Osteocyte (in vitro differentiated cells): ENCODE measurements around the gene ULK3. TPM values are rescaled to one million over a fixed set of nuclear protein-coding genes. Genes with fewer than 3 reads are reported as not detected.

Experiments
- DNase-seq: peaks from one replicate; pipeline ENCODE4 v3.0.0; 2021; ENCODE audit warnings: mixed read lengths; ENCODE audit not compliant: unreplicated experiment; ENCODE audit errors: extremely low spot score
- H3K27ac Mint-ChIP-seq: one replicate; pipeline ENCODE4 v1.8.0; 2021; ENCODE audit warnings: mild to moderate bottlenecking, mixed read lengths; ENCODE audit not compliant: unreplicated experiment
- H3K27me3 Mint-ChIP-seq: one replicate; pipeline ENCODE4 v1.8.0; 2021; ENCODE audit warnings: mixed read lengths; ENCODE audit not compliant: unreplicated experiment
- H3K36me3 Mint-ChIP-seq: one replicate; pipeline ENCODE4 v1.8.0; 2021; ENCODE audit warnings: mixed read lengths; ENCODE audit not compliant: unreplicated experiment
- H3K4me1 Mint-ChIP-seq: one replicate; pipeline ENCODE4 v1.8.0; 2021; ENCODE audit warnings: mixed read lengths; ENCODE audit not compliant: unreplicated experiment
- H3K4me3 Mint-ChIP-seq: one replicate; pipeline ENCODE4 v1.8.0; 2021; ENCODE audit warnings: mild to moderate bottlenecking, moderate library complexity, mixed read lengths; ENCODE audit not compliant: unreplicated experiment
- H3K9me3 Mint-ChIP-seq: one replicate; pipeline ENCODE4 v1.8.0; 2021; ENCODE audit warnings: mixed read lengths; ENCODE audit not compliant: unreplicated experiment
- total RNA-seq: library from RNA; stranded (reverse); gene quantifications from 2 replicates; pipeline ENCODE4 v1.2.1, GENCODE V29; 2021
- TF ChIP-seq, protein P1 (sequence below): fragments of 200-600 bp; sonication (generic); IDR thresholded peaks from 2 replicates; pipeline ENCODE4 v1.5.0; 2021; ENCODE audit warnings: antibody characterized with exemption, mild to moderate bottlenecking, moderate library complexity

Gene ULK3
- total RNA-seq, 1 donor from 2014 or later = 32.4 TPM

DNA sequence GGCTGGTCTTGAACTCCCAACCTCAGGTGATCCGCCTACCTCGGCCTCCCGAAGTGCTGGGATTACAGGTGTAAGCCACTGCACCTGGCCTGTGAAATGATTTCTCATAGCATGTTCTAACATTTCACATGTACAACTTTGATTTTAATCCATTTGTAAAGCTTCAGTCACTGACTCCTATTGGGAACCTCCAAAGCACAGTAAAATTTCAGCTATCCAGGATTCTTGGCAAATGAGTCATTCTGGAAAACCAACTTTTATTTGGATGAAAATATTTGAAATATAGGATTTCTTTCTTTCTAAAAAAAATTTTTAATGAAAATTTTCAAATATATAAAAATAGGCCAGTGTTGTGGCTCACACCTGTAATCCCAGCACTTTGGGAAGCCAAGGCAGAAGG lies 33.0 kb downstream of the ULK3 start:
- peaks cover 32% of the 10 kb centered on the region for H3K4me1 Mint-ChIP-seq
- TF ChIP-seq, protein P1, sequence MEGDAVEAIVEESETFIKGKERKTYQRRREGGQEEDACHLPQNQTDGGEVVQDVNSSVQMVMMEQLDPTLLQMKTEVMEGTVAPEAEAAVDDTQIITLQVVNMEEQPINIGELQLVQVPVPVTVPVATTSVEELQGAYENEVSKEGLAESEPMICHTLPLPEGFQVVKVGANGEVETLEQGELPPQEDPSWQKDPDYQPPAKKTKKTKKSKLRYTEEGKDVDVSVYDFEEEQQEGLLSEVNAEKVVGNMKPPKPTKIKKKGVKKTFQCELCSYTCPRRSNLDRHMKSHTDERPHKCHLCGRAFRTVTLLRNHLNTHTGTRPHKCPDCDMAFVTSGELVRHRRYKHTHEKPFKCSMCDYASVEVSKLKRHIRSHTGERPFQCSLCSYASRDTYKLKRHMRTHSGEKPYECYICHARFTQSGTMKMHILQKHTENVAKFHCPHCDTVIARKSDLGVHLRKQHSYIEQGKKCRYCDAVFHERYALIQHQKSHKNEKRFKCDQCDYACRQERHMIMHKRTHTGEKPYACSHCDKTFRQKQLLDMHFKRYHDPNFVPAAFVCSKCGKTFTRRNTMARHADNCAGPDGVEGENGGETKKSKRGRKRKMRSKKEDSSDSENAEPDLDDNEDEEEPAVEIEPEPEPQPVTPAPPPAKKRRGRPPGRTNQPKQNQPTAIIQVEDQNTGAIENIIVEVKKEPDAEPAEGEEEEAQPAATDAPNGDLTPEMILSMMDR = no peak
- DNase-seq = no peak

DNA sequence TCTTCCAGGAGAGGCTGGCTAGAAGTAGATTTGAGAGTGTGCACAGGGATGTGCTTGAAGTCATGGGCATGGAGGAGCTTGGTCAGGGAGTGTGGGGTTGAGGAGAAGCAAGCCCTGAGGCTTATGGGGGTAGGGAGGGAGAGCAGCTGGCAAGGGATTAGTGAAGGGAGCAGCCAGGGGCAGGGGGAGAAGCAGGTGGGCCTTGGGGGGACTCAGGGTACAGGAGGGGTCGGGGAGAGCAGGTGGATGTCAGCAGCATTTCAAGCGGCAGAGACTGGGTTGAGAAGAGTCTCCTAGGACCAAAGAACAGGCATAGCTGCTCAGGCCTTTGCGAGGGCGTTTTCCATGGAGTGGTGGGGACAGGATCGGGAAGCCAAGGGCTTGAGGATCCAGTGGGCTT lies 33.7 kb downstream of the ULK3 start:
- Mint-ChIP-seq H3K36me3 (peaks cover 5% of the 10 kb centered on the region), H3K27ac (no peak overlapping the region), H3K27me3 (no peaks in the 10 kb centered on the region), H3K4me3 (no peak overlapping the region), H3K4me1 (peaks cover 32% of the 10 kb centered on the region), H3K9me3 (no peaks in the 10 kb centered on the region)
- no peak for DNase-seq
- TF ChIP-seq, protein P1 = no peak

More for the DNA sequence above, 33.0 kb downstream of the ULK3 start:
- peaks cover under 1% of the 10 kb centered on the region for H3K36me3 Mint-ChIP-seq
- no peaks in the 10 kb centered on the region for H3K9me3 Mint-ChIP-seq
- no peak overlapping the region for H3K27ac Mint-ChIP-seq
- H3K4me3 Mint-ChIP-seq = no peak overlapping the region
- H3K27me3 Mint-ChIP-seq = no peaks in the 10 kb centered on the region

DNA sequence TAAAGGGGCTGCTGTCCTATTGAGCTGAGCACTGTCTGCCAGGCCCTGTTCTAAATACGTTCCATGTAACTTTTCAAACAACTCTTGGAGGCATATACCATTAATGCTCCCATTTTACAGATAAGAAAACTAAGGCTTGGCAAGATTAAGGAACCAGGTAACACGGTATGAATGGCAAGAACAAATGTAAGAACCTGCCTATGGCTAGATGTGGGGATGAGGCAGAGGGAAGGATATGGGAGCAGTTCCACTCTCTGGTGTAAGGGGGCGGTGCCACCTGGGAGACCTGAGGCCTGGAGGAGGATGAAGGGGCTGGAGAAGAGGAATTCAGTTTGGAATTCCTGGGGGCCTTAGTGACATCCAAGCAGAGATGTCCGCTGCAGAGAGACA lies 34.1 kb downstream of the ULK3 start:
- H3K4me1 Mint-ChIP-seq = peaks cover 32% of the 10 kb centered on the region
- no peaks in the 10 kb centered on the region for H3K27me3 Mint-ChIP-seq
- no peaks in the 10 kb centered on the region for H3K9me3 Mint-ChIP-seq
- H3K4me3 Mint-ChIP-seq = no peak overlapping the region
- DNase-seq = no peak
- no peak overlapping the region for H3K27ac Mint-ChIP-seq
- H3K36me3 Mint-ChIP-seq = peaks cover 9% of the 10 kb centered on the region
- TF ChIP-seq, protein P1 = no peak

DNA sequence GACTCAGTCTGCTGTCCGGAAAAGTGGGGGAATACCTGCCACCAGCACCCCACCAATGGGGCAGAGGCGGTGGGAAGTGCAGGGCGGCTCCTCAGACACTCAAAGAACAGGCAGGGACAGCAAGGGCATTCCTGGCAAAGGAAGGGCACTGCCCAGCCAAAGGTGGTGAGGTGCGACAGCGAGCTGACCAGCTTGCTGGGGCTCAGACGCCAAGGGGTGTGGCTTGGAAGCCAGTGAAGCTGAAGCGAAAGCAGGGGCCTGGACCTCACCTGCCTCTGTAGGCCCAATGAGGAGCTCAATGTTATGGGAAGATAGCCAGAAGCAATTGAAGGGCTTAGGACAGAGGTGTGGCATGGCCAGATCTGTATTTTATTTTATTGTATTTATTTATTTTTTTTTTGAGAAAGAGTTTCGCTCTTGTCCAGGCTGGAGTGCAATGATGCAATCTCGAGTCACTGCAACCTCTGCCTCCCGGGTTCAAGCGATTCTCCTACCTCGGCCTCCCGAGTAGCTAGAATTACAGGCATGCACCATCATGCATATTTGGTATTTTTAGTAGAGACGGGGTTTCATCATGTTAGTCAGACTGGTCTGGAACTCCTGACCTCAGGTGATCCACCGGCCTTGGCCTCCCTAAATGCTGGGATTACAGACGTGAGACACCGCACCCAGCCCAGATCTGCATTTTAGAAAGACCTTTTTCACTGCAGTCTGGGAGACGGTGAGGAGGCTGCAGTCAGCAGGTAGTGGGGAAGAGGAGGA lies 34.7 kb downstream of the ULK3 start:
- no peaks in the 10 kb centered on the region for H3K27me3 Mint-ChIP-seq
- H3K27ac Mint-ChIP-seq = no peak overlapping the region
- H3K36me3 Mint-ChIP-seq = peaks cover 9% of the 10 kb centered on the region
- TF ChIP-seq, protein P1 = no peak
- no peak overlapping the region for H3K4me3 Mint-ChIP-seq
- peaks cover 32% of the 10 kb centered on the region for H3K4me1 Mint-ChIP-seq
- no peaks in the 10 kb centered on the region for H3K9me3 Mint-ChIP-seq
- DNase-seq = no peak

DNA sequence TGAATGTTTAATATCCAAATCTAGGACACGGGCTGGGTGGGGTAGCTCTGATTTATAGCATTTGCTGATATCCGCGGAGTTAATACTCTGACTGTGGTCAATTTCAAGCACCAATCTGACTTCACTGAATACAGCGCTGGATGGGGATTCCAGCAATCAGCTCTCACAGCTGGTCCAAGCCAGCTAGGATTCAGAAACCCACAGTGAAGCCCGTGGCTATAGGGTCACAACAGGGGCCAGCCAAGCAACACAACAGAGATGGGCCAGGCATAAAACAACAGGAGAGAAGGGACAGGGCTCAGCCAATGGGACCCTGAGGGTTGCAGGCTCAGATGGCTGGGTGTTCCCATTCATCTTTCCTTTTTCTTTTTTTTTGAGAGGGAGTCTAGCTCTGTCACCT lies 35.7 kb downstream of the ULK3 start:
- no peak for DNase-seq

More for the DNA sequence above, 35.7 kb downstream of the ULK3 start:
- Mint-ChIP-seq H3K36me3 (peaks cover 12% of the 10 kb centered on the region), H3K27me3 (no peaks in the 10 kb centered on the region), H3K9me3 (no peaks in the 10 kb centered on the region), H3K4me3 (no peak overlapping the region), H3K27ac (peak overlapping the region; percentile 69), H3K4me1 (peaks cover 32% of the 10 kb centered on the region)
- TF ChIP-seq, protein P1 = no peak
